ENCODE results near the gene TTYH2. TPM values are rescaled to one million over a fixed set of nuclear protein-coding genes. Genes with fewer than 3 reads are reported as not detected.

TTYH2 gene
- total RNA-seq, 1 donor from 2014 or later, result 0.69 TPM

DNA sequence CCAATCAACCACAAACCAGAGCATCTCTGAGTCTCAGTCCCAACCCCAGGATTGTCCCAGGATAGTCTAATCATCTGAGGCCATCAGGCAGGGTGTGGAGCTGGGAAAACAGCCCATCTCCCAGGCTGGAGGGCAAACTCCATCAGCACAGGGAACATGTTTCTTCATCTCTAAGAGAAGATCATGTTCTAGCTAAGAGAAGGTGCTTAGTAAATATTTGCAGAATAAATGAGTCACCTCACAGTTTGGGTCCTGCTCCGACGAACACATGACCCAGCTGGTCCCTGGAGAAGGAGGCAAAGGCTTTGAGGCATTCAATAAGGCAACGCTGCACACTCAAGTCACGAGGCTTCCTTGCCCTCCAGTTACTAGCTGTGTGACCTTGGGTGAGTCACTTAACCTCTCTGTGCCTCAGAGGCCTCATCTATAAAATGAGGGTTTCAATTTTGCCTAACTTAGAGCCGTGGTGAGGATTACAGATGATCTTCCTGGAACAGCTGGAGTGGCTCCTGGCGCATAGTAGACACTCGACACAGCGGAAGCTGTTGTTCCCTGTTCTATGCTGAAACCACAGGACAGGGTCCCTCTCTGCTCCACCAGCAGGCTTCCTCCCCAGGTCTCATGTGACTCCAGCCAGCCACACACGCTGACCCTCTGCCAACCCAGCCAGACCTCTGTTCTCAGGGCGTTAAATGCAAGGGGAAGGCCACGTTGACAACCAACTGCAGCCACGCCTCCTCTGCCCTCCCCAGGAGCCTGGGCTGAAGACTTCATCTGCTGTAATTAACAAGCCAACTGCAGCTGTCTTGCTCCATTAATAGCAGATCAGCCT, 20.2 kb upstream of the TTYH2 start:
- TF ChIP-seq, protein P1, sequence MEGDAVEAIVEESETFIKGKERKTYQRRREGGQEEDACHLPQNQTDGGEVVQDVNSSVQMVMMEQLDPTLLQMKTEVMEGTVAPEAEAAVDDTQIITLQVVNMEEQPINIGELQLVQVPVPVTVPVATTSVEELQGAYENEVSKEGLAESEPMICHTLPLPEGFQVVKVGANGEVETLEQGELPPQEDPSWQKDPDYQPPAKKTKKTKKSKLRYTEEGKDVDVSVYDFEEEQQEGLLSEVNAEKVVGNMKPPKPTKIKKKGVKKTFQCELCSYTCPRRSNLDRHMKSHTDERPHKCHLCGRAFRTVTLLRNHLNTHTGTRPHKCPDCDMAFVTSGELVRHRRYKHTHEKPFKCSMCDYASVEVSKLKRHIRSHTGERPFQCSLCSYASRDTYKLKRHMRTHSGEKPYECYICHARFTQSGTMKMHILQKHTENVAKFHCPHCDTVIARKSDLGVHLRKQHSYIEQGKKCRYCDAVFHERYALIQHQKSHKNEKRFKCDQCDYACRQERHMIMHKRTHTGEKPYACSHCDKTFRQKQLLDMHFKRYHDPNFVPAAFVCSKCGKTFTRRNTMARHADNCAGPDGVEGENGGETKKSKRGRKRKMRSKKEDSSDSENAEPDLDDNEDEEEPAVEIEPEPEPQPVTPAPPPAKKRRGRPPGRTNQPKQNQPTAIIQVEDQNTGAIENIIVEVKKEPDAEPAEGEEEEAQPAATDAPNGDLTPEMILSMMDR (IDR thresholded peaks at IDR 0.05; ENCODE audit: unreplicated experiment), result no peak
- Mint-ChIP-seq H3K4me1 (ENCODE audit: low read depth) (no peaks in the 10 kb centered on the region), H3K9me3 (ENCODE audit: low read depth) (no peaks in the 10 kb centered on the region), H3K4me3 (ENCODE audit: low read depth) (no peak overlapping the region), H3K27me3 (peaks cover 32% of the 10 kb centered on the region), H3K27ac (no peak overlapping the region), H3K36me3 (ENCODE audit: insufficient read depth) (no peaks in the 10 kb centered on the region)
- no peak for DNase-seq (ENCODE audit: low spot score, unreplicated experiment)

DNA sequence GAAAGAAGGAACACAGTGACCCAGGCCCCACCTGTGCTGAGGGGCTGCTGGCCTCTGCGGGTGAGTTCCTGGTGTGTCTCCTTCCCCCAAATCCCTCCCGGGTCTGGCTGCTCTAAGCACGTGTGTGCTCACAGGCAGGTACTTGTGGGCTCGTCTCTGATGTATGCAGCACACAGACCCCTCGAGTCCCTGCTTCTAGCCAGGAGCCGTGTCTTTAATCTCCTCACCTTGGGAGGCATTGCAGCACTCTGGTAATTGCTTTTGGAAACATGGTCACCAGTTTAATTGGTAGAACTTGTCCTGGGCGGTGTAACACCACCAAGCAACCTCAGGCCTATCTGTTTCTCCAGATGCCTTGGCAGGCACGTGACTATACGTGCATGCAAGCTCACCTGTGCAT, 18.7 kb upstream of the TTYH2 start:
- peaks cover under 1% of the 10 kb centered on the region for H3K4me1 Mint-ChIP-seq (ENCODE audit: low read depth)
- TF ChIP-seq, protein P1 (IDR thresholded peaks at IDR 0.05; ENCODE audit: unreplicated experiment), result no peak
- no peak overlapping the region for H3K27ac Mint-ChIP-seq
- no peaks in the 10 kb centered on the region for H3K36me3 Mint-ChIP-seq (ENCODE audit: insufficient read depth)
- no peak for DNase-seq (ENCODE audit: low spot score, unreplicated experiment)
- peaks cover 45% of the 10 kb centered on the region for H3K27me3 Mint-ChIP-seq
- no peak overlapping the region for H3K4me3 Mint-ChIP-seq (ENCODE audit: low read depth)
- no peaks in the 10 kb centered on the region for H3K9me3 Mint-ChIP-seq (ENCODE audit: low read depth)

DNA sequence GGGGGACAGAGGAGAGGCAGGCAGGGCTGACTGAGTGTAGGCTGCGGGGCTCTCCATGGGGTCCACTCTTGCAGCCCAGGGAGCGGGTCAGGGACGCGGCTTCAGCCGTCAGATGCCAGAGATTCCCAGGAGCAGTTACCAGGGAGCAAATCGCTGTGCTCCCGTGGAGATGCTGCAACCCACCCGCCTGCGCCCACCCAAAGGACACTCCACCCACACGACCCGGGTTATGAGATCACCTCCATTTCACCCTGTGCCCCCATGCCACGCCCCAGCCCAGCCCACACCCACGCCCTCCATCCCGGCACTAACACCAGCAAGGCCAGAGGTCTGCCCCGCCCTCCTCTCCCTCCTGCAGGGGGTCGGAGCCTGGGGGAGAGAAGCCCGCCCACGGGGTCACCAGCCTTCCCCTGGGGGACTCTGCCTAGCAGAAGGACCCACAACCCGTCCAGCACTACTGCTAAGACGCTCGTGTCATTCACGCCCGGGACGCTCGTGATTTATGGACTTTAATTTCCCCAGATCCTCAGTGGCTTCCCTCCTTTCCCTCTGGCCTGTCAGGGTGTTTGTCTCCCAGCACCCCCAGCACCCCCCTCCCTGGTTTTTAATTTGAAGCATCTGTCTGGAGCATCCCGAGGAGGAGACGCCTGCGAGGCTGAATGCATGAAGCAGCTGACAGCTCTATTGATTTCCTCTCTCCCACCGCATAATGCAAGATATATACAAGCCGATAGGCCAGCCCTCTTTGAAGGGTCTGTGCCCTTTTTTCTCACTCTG, 16.6 kb upstream of the TTYH2 start:
- TF ChIP-seq, protein P1 (IDR thresholded peaks at IDR 0.05; ENCODE audit: unreplicated experiment), result no peak
- DNase-seq (ENCODE audit: low spot score, unreplicated experiment), result no peak
- H3K27me3 Mint-ChIP-seq, result peaks cover 58% of the 10 kb centered on the region

DNA sequence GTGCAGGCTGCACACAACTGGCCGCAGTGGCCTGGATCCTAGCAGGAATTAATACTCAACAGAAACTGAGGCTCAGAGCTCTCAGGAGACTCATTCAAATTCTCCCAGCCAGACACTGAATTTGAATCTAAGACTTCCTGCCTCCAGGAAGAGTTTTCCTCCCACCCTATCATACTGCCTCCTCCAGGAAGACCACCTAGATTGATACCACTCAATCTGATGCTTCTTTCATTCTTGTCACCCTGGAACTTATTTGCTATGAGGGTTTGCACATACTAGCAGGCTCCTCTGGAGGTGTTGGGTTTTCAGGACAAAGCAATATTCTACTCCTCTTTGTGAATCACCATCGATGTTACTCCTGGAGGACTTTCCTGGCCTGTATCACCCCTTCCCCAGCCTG, 15.6 kb upstream of the TTYH2 start:
- TF ChIP-seq, protein P1 (IDR thresholded peaks at IDR 0.05; ENCODE audit: unreplicated experiment), result no peak
- no peak overlapping the region for H3K4me3 Mint-ChIP-seq (ENCODE audit: low read depth)

More for the DNA sequence above, 16.6 kb upstream of the TTYH2 start:
- Mint-ChIP-seq H3K9me3 (ENCODE audit: low read depth) (no peaks in the 10 kb centered on the region), H3K4me1 (ENCODE audit: low read depth) (peaks cover 1% of the 10 kb centered on the region), H3K4me3 (ENCODE audit: low read depth) (no peak overlapping the region), H3K36me3 (ENCODE audit: insufficient read depth) (no peaks in the 10 kb centered on the region), H3K27ac (no peak overlapping the region)

DNA sequence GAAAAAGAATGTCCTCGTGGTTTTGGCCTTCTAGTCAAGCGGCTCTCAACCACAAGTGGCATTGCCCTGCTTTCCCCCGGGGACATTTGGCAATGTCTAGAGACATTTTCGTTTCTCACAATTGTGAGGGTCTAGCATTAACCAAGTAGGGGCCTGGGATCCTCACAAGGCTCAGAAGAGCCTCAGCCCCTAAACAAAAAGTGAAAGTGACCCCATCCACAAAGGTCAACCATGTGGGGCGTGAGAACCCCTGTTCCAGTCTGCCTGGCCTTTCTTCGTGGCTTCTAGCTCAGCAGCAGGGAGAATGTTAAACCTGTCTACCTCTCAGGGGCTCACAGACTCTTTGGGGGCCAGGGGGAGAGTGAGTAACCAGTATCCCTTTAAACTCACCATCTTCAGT, 14.7 kb upstream of the TTYH2 start:
- peaks cover 62% of the 10 kb centered on the region for H3K27me3 Mint-ChIP-seq
- H3K4me1 Mint-ChIP-seq (ENCODE audit: low read depth), result peaks cover 4% of the 10 kb centered on the region
- H3K4me3 Mint-ChIP-seq (ENCODE audit: low read depth), result no peak overlapping the region

More for the DNA sequence above, 15.6 kb upstream of the TTYH2 start:
- Mint-ChIP-seq H3K4me1 (ENCODE audit: low read depth) (peaks cover 1% of the 10 kb centered on the region), H3K27ac (no peak overlapping the region), H3K9me3 (ENCODE audit: low read depth) (no peaks in the 10 kb centered on the region), H3K27me3 (peaks cover 64% of the 10 kb centered on the region), H3K36me3 (ENCODE audit: insufficient read depth) (no peaks in the 10 kb centered on the region)
- DNase-seq (ENCODE audit: low spot score, unreplicated experiment), result no peak

More for the DNA sequence above, 14.7 kb upstream of the TTYH2 start:
- Mint-ChIP-seq H3K9me3 (ENCODE audit: low read depth) (no peaks in the 10 kb centered on the region), H3K27ac (no peak overlapping the region), H3K36me3 (ENCODE audit: insufficient read depth) (peaks cover 3% of the 10 kb centered on the region)
- DNase-seq (ENCODE audit: low spot score, unreplicated experiment), result no peak
- TF ChIP-seq, protein P1 (IDR thresholded peaks at IDR 0.05; ENCODE audit: unreplicated experiment), result no peak
